K562 (cell line): ENCODE data around the gene GDF15. TPM values are rescaled to one million over a fixed set of nuclear protein-coding genes. Genes with fewer than 3 reads are reported as not detected.

ENCODE experiments used
- BRCA1 ChIP-seq, 2 experiments: fragments of 450-650 bp in 1 of 2; sonication (generic) in 1 of 2; formaldehyde crosslinking in 1 of 2; IDR thresholded peaks; 2 replicates each; pipeline versions ENCODE4 v1.5.0 to v1.6.1; 2017 to 2020; ENCODE audit warnings: mild to moderate bottlenecking in 1 of 2, missing genetic modification reagents in 1 of 2
- BRD9 ChIP-seq: fragments of 450-650 bp; IDR thresholded peaks from 2 replicates; pipeline ENCODE4 v1.6.1; 2018; ENCODE audit warnings: low read depth; ENCODE audit not compliant: partially characterized antibody
- CAMTA2 ChIP-seq: fragments of 250-450 bp; sonication (Bioruptor Pico); conservative IDR thresholded peaks from 2 replicates; pipeline ENCODE4 v1.5.1; 2022
- COPS2 ChIP-seq: fragments of 450-650 bp; conservative IDR thresholded peaks from 2 replicates; pipeline ENCODE4 v1.6.1; 2016; ENCODE audit warnings: mild to moderate bottlenecking, moderate library complexity
- DPF2 ChIP-seq: fragments of 450-650 bp; IDR thresholded peaks from 2 replicates; pipeline ENCODE4 v1.6.1; 2016
- EZH2 ChIP-seq: IDR thresholded peaks from 2 replicates; pipeline ENCODE4 v1.6.1; 2012; ENCODE audit warnings: low read depth, mild to moderate bottlenecking, inconsistent platforms, low read length, borderline replicate concordance
- HOXB6 ChIP-seq: fragments of 250-450 bp; sonication (Bioruptor Pico); IDR thresholded peaks from 2 replicates; pipeline ENCODE4 v1.5.1; 2022; ENCODE audit warnings: mild to moderate bottlenecking, borderline replicate concordance
- ILK ChIP-seq: fragments of 450-650 bp; IDR thresholded peaks from 2 replicates; pipeline ENCODE4 v1.6.1; 2016; ENCODE audit warnings: missing genetic modification characterization, low read depth, mild to moderate bottlenecking, missing compliant biosample characterization, moderate library complexity, borderline replicate concordance
- JUN ChIP-seq, 2 experiments: sonication (generic) in 1 of 2; formaldehyde crosslinking in 1 of 2; IDR thresholded peaks; 2 replicates each; pipeline versions ENCODE4 v1.6.1 to v1.8.0; 2012 to 2022; ENCODE audit warnings: borderline replicate concordance in 2 of 2, mild to moderate bottlenecking in 2 of 2, improper control_type of control experiment in 1 of 2, low read depth in 1 of 2, low read length in 1 of 2, missing genetic modification reagents in 1 of 2
- MEF2D ChIP-seq: conservative IDR thresholded peaks from 2 replicates; pipeline ENCODE4 v1.6.1; 2016; ENCODE audit warnings: low read depth, missing genetic modification characterization, missing compliant biosample characterization
- RHOXF2B ChIP-seq: fragments of 250-450 bp; sonication (Bioruptor Pico); conservative IDR thresholded peaks from 2 replicates; pipeline ENCODE4 v1.5.1; 2021
- SAP30 ChIP-seq: fragments of 200-600 bp; sonication (generic); IDR thresholded peaks from 2 replicates; pipeline ENCODE4 v1.6.1; 2012; ENCODE audit warnings: borderline replicate concordance, low read depth, mild to moderate bottlenecking, moderate library complexity, low read length, control low read depth, inconsistent platforms; ENCODE audit not compliant: insufficient read depth, poor library complexity, severe bottlenecking
- SMARCA5 ChIP-seq: fragments of 450-650 bp; IDR thresholded peaks from 2 replicates; pipeline ENCODE4 v1.6.1; 2016
- ZNF764 ChIP-seq: fragments of 250-450 bp; sonication (Bioruptor Pico); IDR thresholded peaks from 2 replicates; pipeline ENCODE4 v1.4.0; 2020; ENCODE audit warnings: low read depth, mild to moderate bottlenecking, moderate library complexity
- polyA plus RNA-seq, 8 experiments: library from polyadenylated mRNA; depleted of rRNA in 4 of 8; stranded (reverse) in 5 of 8; unstranded in 3 of 8; fragments of >200 nt; fragmentation: Nextera tagmentation in 2 of 8; fragmentation: Illumina TruSeq in 1 of 8; extraction: Ambion mirVana in 2 of 8; extraction: Trizol in 1 of 8; gene quantifications; 2 replicates each; pipeline versions ENCODE4 v1.2.1 to v1.2.3, GENCODE V29; 2011 to 2014; ENCODE audit warnings: inconsistent platforms in 1 of 8, missing spikeins in 1 of 8
- total RNA-seq, 7 experiments: library from RNA; depleted of rRNA in 6 of 7; stranded (reverse); fragments of >200 nt in 6 of 7; fragmentation: Illumina TruSeq in 2 of 7; extraction: Trizol in 2 of 7; gene quantifications; 2 replicates each; pipeline versions ENCODE4 v1.2.1 to v1.2.3, GENCODE V29; 2011 to 2021; ENCODE audit warnings: low replicate concordance in 1 of 7
- TF ChIP-seq, protein P1 (sequence below): fragments of 250-450 bp; sonication (Bioruptor Pico); IDR thresholded peaks from 2 replicates; pipeline ENCODE4 v1.5.1; 2021; ENCODE audit warnings: mild to moderate bottlenecking
- TF ChIP-seq, protein P2 (sequence below): fragments of 250-450 bp; sonication (Bioruptor Pico); IDR thresholded peaks from 2 replicates; pipeline ENCODE4 v1.5.0; 2020; ENCODE audit warnings: mild to moderate bottlenecking
- TF ChIP-seq, protein P3 (sequence below): fragments of 450-650 bp; IDR thresholded peaks from 2 replicates; pipeline ENCODE4 v1.6.1; 2018; ENCODE audit not compliant: partially characterized antibody
- TF ChIP-seq, protein P4 (sequence below), 2 experiments: fragments of 250-450 bp in 1 of 2; fragments of 450-650 bp in 1 of 2; sonication (Bioruptor Pico) in 1 of 2; IDR thresholded peaks; 2 replicates each; pipeline versions ENCODE4 v1.6.1 to v1.8.0; 2016 to 2021; ENCODE audit warnings: mild to moderate bottlenecking in 2 of 2, moderate library complexity in 2 of 2, missing compliant biosample characterization in 1 of 2, missing genetic modification characterization in 1 of 2

The GDF15 gene
- total and polyA plus RNA-seq, 9 of the 15 experiments (the other 6 are each of a cell fraction or from before 2014, with no cell fraction given) = 2.3 to 82.4 (median 12.5) TPM

DNA sequence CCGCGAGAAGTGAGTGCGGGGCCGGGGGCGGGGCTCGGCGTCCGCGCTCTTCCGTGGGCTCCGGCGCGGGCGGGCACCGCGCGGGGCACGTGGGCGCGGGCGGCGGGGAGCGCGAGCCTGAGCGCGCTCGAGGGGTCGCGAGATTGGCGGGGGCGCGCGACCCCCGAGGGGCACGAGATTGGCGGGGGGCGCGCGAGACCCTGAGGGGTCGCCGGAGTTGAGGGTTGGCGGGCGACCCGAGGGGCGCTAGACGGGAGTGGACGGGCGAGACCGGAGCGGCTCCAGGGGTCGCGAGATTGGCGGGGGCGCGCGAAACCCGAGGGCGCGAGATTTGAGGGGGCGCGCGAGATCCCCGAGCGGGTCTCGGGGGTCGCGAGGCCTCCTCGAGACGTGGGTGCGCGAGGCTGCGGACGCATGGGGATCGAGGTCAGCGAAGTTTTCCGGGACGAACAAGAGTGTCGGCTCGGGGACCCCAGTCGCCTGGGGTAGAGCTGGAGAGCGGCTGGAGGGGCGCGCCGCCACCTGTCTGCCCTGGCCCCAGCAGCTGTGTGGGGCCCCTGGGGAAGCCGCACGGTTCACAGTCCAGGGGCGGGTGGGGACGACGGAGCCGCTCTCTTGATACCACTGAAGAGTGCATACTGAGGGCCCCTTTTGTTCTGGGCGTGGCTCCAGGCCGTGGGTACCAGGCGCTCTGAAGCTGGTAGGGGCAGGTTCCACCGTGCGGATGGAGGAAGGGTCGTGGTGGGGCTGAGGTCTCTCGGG is 33.9 kb downstream of the GDF15 start (continued):
- TF ChIP-seq DPF2 (no peak), BRCA1 (IDR thresholded peaks at IDR 0.05) (no peak), BRCA1 (CRISPR knock-in tag; IDR thresholded peaks at IDR 0.05) (no peak), EZH2 (no peak), RHOXF2B (CRISPR knock-in tag) (no peak), MEF2D (tag) (no peak), JUN (IDR thresholded peaks at IDR 0.05; ENCODE audit: borderline replicate concordance, low read depth, low read length) (no peak), JUN (CRISPR knock-in tag; IDR thresholded peaks at IDR 0.05; ENCODE audit: borderline replicate concordance) (no peak), BRD9 (no peak), SMARCA5 (no peak), SAP30 (peak; percentile 59), COPS2 (no peak), HOXB6 (CRISPR knock-in tag) (no peak), CAMTA2 (CRISPR knock-in tag) (no peak), ILK (tag) (no peak), ZNF764 (CRISPR knock-in tag) (no peak)
- TF ChIP-seq, protein P1, sequence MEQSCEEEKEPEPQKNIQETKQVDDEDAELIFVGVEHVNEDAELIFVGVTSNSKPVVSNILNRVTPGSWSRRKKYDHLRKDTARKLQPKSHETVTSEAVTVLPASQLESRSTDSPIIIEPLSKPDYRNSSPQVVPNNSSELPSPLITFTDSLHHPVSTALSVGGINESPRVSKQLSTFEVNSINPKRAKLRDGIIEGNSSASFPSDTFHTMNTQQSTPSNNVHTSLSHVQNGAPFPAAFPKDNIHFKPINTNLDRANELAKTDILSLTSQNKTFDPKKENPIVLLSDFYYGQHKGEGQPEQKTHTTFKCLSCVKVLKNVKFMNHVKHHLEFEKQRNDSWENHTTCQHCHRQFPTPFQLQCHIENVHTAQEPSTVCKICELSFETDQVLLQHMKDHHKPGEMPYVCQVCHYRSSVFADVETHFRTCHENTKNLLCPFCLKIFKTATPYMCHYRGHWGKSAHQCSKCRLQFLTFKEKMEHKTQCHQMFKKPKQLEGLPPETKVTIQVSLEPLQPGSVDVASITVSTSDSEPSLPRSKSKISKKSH = no peak
- TF ChIP-seq, protein P2, sequence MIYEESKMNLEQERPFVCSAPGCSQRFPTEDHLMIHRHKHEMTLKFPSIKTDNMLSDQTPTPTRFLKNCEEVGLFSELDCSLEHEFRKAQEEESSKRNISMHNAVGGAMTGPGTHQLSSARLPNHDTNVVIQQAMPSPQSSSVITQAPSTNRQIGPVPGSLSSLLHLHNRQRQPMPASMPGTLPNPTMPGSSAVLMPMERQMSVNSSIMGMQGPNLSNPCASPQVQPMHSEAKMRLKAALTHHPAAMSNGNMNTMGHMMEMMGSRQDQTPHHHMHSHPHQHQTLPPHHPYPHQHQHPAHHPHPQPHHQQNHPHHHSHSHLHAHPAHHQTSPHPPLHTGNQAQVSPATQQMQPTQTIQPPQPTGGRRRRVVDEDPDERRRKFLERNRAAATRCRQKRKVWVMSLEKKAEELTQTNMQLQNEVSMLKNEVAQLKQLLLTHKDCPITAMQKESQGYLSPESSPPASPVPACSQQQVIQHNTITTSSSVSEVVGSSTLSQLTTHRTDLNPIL (CRISPR knock-in tag) = no peak
- TF ChIP-seq, protein P3, sequence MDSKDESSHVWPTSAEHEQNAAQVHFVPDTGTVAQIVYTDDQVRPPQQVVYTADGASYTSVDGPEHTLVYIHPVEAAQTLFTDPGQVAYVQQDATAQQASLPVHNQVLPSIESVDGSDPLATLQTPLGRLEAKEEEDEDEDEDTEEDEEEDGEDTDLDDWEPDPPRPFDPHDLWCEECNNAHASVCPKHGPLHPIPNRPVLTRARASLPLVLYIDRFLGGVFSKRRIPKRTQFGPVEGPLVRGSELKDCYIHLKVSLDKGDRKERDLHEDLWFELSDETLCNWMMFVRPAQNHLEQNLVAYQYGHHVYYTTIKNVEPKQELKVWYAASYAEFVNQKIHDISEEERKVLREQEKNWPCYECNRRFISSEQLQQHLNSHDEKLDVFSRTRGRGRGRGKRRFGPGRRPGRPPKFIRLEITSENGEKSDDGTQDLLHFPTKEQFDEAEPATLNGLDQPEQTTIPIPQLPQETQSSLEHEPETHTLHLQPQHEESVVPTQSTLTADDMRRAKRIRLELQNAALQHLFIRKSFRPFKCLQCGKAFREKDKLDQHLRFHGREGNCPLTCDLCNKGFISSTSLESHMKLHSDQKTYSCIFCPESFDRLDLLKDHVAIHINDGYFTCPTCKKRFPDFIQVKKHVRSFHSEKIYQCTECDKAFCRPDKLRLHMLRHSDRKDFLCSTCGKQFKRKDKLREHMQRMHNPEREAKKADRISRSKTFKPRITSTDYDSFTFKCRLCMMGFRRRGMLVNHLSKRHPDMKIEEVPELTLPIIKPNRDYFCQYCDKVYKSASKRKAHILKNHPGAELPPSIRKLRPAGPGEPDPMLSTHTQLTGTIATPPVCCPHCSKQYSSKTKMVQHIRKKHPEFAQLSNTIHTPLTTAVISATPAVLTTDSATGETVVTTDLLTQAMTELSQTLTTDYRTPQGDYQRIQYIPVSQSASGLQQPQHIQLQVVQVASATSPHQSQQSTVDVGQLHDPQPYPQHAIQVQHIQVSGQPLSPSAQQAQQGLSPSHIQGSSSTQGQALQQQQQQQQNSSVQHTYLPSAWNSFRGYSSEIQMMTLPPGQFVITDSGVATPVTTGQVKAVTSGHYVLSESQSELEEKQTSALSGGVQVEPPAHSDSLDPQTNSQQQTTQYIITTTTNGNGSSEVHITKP = no peak
- TF ChIP-seq, protein P4, sequence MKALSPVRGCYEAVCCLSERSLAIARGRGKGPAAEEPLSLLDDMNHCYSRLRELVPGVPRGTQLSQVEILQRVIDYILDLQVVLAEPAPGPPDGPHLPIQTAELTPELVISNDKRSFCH (CRISPR knock-in tag; IDR thresholded peaks at IDR 0.05) = no peak
- TF ChIP-seq, protein P4 (tag; IDR thresholded peaks at IDR 0.05) = no peak
